Measurements from ENCODE around the gene OR10A4.

- TF ChIP-seq, protein P1, sequence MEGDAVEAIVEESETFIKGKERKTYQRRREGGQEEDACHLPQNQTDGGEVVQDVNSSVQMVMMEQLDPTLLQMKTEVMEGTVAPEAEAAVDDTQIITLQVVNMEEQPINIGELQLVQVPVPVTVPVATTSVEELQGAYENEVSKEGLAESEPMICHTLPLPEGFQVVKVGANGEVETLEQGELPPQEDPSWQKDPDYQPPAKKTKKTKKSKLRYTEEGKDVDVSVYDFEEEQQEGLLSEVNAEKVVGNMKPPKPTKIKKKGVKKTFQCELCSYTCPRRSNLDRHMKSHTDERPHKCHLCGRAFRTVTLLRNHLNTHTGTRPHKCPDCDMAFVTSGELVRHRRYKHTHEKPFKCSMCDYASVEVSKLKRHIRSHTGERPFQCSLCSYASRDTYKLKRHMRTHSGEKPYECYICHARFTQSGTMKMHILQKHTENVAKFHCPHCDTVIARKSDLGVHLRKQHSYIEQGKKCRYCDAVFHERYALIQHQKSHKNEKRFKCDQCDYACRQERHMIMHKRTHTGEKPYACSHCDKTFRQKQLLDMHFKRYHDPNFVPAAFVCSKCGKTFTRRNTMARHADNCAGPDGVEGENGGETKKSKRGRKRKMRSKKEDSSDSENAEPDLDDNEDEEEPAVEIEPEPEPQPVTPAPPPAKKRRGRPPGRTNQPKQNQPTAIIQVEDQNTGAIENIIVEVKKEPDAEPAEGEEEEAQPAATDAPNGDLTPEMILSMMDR (IDR thresholded peaks at IDR 0.05; ENCODE audit: low read depth, low read length), result no peak
- TF ChIP-seq EZH2phosphoT487 (IDR thresholded peaks at IDR 0.05; ENCODE audit: low read depth), result no peak
Observed at GRCh38 chr11:6862961-6863360, 13.5 kb upstream of the OR10A4 start, which contains the start of gene OR10A2.
